RPMI8226 (cell line): ENCODE measurements around the gene SEMA4A.
A peak's percentile ranks its signal among the peaks of the same experiment; 100 is the strongest.
"Not testable (repeated sequence)": the region's sequence is repeated elsewhere in the genome, so short reads cannot be mapped to it uniquely, and the experiment has no call there.

Experiments
- DNase-seq: peaks from one replicate; pipeline ENCODE4 v3.0.0-alpha.2; 2015

SEMA4A gene

GRCh38 chr1:156162430-156163037 lies 9.1 kb downstream of the SEMA4A start:
- no peak for DNase-seq

GRCh38 chr1:156163712-156164111 lies 10.3 kb downstream of the SEMA4A start:
- DNase-seq = no peak

GRCh38 chr1:156164125-156164831 lies 10.9 kb downstream of the SEMA4A start:
- DNase-seq = no peak

- no peak for DNase-seq
Measured at GRCh38 chr1:156165083-156165482, 11.7 kb downstream of the SEMA4A start.

- no peak for DNase-seq
Measured at GRCh38 chr1:156167536-156167935, 14.2 kb downstream of the SEMA4A start.

GRCh38 chr1:156172696-156173470 lies 19.5 kb downstream of the SEMA4A start:
- DNase-seq = no peak

GRCh38 chr1:156176610-156177210 lies 23.3 kb downstream of the SEMA4A start:
- DNase-seq = no peak

- peak; percentile 42 for DNase-seq
Measured at GRCh38 chr1:156177919-156178654, 24.7 kb downstream of the SEMA4A start.

- DNase-seq = no peak
Measured at GRCh38 chr1:156180471-156180870, 27.1 kb downstream of the SEMA4A start.

- not testable (repeated sequence) for DNase-seq
Measured at GRCh38 chr1:156181391-156181924, 28.1 kb downstream of the SEMA4A start.

GRCh38 chr1:156182010-156182779 lies 28.8 kb downstream of the SEMA4A start:
- DNase-seq = not testable (repeated sequence)

GRCh38 chr1:156186347-156187177 lies 33.2 kb downstream of the SEMA4A start:
- not testable (repeated sequence) for DNase-seq

GRCh38 chr1:156190265-156190664 lies 36.9 kb downstream of the SEMA4A start:
- DNase-seq = not testable (repeated sequence)

- no peak for DNase-seq
Measured at GRCh38 chr1:156191292-156191964, 38.0 kb downstream of the SEMA4A start.

GRCh38 chr1:156193208-156193487 lies 39.8 kb downstream of the SEMA4A start:
- DNase-seq = no peak

- DNase-seq = peak; percentile 99
Measured at GRCh38 chr1:156193488-156194299, 40.3 kb downstream of the SEMA4A start, which contains the start of gene SLC25A44. SLC25A44 (plus strand) TSS chr1:156194104; CDS start chr1:156199848, 5,744 bp downstream.

GRCh38 chr1:156194300-156194652 lies 40.9 kb downstream of the SEMA4A start:
- no peak for DNase-seq

GRCh38 chr1:156195853-156196252 lies 42.5 kb downstream of the SEMA4A start:
- no peak for DNase-seq

GRCh38 chr1:156196445-156196844 lies 43.1 kb downstream of the SEMA4A start:
- no peak for DNase-seq
